Effector CD8-positive, alpha-beta T cell (primary cell): ENCODE measurements around the gene SPEM2.
"Not testable (repeated sequence)": the region's sequence is repeated elsewhere in the genome, so short reads cannot be mapped to it uniquely, and the experiment has no call there.

Experiments
- DNase-seq: peaks from one replicate; lab custom pipeline; 2025; lab: John Stamatoyannopoulos, UW

The SPEM2 gene

DNA sequence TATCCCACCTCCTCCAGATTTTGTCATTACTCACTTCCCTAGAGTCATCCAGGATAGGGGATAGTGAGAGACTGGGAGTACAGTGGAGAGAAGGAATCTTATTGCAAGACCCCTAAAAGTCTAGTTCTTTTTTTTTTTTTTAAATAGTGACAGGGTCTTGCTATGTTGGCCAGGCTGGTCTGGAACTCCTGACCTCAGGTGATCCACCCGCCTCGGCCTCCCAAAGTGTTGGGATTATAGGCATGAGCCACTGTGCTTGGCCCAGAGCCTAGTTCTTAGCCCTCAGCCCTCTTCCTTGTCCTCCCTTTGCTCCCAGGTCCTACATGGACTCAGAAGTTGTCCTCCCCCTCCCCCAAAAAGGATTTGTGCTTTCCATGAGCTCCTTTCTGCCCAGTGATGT is 16.7 kb downstream of the SPEM2 start:
- DNase-seq = no peak

DNA sequence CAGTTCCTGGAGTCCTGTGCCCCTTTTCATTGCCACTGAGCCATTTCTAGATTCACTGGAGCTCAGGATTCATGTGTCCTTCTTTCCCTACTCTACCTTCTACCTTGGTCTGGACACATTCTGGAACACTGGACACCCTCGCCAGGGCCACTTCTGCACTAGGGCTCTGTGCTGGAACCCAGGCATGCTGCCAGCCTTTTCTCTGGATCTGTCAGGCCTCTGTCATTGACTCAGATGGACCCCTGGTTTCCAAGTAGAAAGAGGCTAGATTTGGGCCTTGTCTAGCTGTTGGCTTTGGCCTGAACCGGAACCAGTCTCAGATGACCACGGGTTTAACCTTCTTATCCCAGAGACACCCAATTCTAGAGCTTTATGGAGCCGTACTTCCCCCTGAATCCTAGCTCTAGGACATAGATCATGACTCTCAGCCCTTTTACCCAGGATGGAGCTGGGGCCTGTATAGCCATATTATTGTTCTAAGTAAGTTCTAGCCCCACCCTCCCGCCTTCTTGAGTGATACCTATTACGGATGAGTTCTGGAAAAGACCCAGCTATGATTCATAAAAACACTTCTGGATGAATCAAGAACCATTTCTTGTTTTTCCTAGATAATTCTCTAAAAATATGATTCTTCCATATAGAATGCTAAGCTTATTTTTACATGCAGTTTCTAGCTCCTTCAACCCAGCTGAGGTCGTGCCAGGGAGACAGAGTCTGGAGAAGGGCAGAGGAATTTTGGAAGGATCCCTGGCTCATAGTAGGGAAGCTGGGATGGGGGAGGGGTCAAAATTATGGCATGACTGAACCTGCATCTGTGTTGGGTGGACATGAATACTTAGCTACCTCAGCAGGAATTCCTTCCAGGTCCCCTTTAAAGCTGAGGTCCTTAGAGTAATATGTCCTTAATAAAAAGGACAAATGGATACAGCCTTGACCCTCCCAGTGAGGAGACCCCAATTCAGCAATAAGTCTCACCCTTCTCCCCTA is 18.4 kb downstream of the SPEM2 start:
- DNase-seq = no peak

DNA sequence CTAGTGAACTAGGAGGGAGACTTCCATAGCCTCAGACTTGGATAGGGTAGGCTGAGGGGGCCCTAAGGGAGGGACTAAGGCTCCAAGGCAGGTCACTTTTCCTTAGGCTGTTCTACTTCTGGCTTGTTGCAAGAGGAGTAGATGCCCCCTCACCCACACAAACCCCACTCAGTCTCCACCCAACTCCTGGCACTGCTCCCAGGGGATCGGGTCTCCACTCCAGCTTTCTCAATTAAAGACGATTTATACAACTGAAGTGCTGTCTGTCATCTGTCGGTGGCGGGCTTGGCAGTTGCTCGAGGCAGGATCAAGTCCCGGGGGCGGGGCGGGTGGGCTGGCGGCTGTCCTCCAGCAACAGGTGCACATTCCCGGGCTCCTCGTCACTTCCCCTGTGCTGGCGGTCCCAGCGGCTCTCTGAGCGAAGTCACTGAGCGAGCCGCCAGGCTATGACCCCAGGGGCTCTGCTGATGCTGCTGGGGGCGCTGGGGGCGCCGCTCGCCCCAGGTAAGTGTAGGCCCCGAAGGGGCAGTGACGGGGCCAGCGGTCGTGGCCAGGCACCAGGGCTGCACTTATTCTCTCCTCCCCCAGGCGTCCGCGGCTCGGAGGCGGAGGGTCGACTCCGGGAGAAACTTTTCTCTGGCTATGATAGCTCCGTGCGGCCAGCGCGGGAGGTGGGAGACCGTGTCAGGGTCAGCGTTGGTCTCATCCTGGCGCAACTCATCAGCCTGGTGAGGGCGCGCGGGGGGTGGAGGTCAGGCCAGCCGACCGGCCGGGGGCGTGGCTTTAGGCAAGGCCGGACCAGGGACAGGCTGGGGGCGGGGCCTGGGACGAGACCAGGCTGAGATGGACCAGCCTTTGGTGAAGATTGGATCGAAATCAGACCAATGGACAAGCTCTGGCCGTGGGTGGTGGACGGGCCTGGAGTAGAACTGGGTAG is 19.5 kb downstream of the SPEM2 start, which contains the start of gene CHRNB1:
TSS of gene CHRNB1 (plus strand) at position 380 of the 937 bp plus-strand sequence. CDS start at position 447, 67 bp downstream.
- no peak for DNase-seq

DNA sequence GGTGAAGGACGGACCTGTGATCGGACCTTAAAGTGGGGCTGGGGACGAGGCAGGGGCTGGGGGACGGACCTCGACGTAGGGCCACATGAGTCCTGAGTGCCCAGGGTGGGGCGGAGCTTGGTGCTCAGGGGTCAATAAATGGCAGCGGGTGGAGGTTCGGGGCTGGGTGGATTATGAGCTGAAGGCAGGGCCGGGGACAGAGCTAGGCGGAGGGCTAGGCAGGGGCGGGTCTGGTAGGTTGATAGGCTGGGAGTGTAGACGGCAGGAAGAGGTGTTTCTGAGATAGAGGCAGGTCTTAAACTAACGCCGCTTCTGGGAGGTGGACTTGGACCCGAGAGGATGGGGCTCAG is 20.2 kb downstream of the SPEM2 start:
- DNase-seq = no peak

DNA sequence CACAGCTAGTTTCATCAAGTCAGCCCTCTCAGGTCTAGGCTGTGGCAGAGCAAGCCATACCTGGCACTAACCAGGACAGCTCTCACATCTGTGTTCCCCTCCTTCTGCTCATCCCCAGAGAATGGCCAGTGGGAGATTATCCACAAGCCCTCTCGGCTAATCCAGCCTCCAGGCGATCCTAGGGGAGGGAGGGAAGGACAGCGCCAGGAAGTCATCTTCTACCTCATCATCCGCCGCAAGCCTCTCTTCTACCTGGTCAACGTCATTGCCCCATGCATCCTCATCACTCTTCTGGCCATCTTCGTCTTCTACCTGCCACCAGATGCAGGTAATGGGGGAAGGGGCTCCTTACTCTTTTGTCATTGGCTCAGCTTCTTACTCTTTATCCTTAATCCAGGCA is 23.0 kb downstream of the SPEM2 start:
- DNase-seq = no peak

DNA sequence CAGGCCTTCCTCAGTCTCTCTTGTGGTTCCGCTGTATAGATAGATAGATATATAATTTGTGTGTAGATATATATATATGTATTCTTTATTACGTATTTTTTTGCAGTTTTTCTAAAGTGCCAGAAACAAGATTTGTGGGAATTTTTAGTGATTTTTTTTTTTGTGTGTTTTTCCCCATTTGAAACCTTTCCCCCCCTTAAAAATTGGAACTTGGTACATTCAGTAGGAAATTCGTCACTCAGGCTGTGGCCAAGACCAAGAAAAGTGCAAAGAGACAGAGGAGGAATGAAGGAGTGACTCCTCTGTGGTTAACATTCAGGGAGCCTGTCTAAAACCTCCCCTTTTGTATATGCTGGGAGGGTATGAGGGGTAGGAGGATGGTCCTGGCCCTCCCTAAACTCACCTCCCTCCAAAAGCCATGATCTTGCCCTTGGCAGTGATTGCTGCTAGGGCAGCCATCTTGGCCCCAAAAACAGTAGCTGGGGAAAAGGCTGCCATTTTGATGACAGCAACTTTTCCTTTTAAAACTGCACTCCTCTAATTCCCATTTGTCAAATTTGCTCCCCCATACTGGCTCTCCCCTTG is 34.6 kb downstream of the SPEM2 start:
- no peak for DNase-seq

DNA sequence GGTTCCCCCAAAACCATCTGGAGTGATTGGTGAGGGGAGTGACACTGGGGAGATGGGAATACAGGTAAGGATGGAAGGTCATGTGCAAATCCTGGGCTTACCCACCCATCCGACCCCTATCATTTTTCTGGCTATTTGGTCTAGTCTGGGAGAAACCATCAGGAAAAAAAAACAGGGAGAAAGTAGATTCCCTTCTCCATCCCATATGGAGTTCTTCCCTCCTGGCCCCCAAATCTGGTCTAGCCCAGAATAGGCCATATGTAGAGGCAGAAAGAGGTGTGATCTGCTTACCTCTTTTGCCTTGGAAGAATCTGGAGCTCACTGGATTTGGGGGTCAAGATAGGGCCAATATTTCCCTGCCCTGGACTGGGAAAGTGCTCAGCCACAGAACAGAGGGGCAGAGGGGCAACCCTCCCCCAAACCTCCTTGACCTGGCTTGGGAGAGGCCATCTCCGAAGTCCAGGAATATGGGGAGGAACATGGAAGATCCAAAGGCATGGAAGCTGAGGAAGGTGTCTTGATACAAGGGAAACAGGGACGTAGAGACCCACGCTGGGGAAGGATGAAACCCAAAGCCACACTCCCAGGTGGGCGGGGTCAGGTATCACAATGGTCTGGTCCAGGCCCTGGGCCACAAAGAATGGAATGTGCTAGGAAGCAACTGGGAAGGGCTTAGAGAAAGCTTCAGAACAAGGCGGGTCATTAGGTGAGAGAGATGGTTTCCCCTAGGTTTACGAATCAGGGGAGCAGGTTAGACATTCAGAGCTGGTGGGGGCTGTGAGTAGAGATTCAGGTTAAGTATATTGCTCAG is 35.6 kb downstream of the SPEM2 start:
- no peak for DNase-seq

DNA sequence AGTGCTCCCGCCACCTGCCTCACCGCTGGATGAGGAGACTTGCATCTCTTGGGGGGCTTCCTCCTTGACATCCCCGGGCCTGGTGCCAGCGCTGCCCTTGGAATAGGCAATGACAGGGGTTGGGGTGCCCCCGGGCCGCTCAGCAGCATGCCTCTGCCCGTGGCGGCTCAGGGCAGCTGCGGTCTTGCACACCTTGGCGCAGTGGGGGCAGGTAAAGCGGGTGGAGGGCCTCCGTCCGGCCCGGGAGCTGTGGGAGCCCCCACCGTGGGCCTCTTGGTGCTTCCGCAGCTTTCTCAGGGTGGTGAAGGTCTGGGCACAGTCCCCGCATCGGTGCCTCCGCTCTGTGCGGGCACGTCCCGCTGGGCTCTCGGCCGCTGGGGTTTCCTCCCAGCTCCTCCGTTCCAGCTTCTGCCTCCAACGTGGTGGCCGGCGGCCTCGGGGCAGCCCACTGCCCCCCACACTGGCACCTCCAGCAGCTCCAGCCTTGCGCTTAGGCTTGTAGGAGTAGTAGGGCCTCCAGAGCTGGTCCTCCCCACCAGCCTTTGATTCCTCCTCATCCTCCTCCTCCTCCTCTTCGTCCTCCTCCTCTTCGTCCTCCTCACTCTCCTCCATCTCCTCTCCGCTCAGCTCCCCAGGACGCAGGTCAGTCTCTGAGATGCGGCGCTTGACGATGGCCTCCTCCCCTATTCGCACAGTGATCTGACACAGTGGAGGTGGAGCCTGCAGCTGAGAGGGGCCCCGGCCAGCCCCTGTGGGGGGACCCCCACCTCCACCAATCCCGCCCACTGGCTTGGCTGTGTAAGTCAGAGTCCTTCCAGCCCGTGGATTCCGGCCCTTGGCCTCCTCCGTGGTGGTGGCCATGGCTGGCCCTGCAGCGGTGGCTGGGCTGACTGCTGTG is 37.3 kb downstream of the SPEM2 start:
- DNase-seq = no peak

DNA sequence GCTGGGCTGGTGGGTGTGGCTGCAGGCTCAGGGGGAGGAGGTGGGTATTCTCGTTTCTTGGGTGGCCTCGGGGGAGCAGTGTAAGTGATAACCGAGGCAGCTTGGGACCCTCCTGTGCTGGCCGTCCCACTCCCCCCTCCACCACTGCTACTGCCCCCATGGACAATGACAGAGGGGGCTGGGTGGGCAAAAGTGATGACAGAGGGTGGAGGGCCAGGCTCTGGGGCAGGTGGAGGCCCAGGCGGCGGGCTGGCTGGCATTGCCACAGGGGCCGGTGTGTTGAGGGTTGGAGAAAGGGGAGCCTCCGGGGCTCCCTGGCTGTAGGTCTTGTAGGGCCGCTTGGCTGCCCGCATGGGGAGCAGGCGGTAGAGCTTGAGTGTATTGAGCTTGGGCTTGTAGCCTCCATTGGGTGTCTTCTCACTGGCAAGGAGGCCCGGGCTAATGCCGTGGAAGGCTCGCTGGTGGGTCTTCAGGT is 38.0 kb downstream of the SPEM2 start:
- no peak for DNase-seq

DNA sequence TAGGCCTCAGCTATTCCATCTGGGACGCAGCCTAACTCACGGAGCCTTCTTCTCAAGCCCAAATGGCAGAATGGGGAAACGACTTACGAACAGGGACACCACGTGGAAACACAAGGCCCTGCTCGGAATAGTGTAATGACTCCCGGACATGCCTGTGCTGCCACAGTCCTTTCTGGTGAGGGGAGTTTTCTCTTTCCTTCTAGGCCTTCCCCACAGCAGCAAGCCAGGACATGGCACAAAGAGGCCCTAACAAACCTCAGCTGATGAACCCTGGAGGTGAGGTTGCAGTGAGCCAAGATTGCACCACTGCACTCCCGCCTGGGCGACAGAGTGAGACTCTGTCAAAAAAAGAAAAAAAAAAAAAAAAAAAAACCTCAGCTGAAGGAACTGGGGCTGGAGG is 38.7 kb downstream of the SPEM2 start:
- no peak for DNase-seq

DNA sequence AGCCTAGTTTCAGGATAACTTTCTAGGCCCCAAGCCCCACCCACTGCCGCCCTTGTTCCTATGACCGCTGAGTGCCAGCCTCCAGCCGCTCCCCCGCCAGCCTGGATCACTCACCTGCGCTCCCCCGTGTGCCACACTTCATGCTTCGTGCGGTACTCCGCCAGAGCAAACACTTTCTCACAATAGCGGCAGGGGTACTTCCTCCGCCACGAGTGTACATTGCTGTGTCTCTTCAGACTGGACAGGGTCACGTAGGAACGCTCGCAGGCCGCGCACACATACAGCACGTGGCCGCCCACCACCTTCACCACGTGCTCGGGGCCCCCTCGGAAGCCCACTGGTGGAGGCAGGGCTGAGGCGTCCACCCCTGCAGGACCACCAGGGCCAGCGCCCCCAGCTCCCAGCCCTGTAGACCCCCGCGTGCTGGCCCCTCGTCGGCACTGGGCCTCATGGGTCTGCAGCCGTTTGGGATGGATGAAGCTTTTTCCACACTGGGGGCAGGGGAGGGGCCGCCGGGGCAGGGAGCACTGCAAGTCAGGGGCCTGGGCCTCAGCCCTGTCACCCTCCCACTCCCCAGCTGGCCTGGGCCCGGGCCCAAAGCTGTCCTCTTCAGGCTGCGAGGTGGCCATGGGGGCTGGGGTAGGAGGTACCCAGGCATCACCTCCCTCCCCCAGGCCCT is 40.3 kb downstream of the SPEM2 start:
- no peak for DNase-seq

DNA sequence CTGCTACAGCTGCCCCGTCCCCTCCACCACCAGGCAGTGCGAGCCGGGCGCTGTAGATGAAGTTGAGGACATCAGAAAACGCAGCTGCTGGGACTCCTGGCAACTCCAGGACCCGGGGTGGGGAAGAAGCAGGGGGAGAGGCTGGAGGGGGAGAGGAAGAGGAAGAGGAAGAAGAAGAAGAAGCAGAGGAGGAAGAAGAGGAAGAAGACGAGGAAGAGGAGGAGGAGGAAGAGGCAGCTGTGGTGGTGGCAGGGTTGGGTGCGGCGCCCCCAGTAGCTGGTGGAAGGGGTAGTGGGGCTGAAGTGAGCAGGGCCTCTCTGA is 40.9 kb downstream of the SPEM2 start:
- no peak for DNase-seq

DNA sequence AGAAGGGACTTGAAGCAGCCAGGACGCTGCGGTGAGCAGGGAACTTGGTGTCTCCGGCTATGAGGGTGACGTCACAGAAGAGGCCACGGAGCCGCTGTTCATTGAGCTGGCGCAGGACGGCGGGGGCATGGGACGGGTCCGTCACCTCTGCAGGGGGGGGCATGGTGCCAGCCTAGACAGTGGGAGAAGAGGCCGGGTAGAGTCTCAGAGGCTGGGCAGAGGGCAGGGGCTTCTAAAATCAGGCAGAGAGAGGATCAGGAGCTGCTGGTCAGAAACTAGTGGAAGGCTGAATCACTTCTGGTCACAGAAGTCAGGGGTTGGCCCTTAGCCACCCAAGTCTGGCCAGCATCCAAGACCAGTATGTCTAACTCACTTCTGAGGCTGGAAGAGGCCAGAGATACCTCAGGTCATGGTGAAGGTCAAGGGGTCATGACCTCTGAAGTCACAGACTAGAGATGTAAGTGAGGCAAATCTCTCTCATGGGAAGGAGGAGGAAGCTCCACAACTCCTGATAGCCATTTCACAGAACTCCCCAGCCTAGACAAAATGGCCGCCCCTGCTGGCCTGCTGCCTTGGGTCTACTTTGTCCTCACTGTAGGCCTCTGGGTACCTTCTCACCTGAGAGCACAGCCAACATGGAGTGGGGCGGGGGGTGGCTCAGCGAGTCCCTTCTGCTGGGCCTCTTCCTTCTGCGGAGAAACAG is 41.4 kb downstream of the SPEM2 start:
- DNase-seq = no peak

DNA sequence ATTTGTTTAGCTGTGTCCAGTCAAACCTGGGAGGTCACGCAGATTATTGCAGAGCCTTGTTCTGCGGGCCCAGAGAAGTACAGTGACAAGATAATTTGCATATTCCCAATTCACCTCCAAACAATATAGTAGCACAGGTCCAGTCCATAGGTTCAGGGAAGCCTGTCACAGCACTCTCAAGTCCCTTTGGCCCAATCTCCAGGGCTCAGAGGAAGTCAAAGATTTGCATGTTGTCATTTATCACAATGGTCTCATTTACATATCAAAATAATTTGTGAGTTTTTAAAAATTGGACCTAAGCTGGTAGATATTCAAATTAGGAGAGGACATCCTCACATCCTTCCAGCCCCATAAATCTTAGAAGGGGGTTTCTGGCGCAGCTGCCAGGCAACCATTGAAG is 42.1 kb downstream of the SPEM2 start:
- no peak for DNase-seq

DNA sequence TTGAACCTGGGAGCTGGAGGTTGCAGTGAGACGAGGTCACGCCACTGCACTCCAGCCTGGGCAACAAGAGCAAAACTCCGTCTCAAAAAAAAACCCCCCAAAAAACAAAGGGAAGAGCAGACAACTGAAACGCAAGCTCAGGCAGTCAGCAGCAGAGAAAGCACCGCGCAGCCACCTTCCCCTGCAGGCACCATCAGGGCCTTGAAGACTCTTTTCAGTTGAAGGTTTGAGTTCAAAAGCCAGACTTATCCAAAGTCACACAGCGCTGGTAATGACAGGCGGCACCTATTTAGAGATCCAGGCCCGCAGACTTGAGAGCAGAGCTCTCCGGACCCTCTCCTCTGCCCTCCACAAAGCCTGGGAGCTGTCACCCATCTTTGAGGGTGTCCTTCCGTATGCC is 42.9 kb downstream of the SPEM2 start:
- DNase-seq = no peak

DNA sequence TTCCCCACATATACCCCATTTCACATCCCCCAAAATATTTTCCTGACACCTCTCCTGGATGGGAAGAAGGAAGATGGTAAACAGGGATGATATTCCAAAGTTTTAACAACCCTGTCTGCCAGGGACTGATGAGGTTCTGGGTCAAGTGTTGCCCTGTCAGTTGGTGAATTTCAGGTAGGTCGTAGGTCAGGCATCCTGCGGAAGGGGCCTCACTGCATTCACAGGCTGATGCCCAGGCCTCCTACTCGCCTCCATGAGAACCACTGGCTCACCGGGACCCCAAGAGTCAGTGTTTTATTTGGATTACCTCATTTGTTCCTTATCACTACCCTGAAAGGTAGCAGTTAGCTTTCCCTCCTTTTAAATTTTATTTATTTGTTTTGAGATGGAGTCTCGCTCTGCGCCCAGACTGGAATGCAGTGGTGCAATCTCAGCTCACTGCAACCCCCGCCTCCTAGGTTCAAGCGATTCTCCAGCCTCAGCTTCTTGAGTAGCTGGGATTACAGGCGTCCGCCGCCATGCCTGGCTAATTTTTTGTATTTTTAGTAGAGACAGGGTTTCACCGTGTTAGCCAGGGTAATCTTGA is 43.5 kb downstream of the SPEM2 start:
- DNase-seq = no peak

DNA sequence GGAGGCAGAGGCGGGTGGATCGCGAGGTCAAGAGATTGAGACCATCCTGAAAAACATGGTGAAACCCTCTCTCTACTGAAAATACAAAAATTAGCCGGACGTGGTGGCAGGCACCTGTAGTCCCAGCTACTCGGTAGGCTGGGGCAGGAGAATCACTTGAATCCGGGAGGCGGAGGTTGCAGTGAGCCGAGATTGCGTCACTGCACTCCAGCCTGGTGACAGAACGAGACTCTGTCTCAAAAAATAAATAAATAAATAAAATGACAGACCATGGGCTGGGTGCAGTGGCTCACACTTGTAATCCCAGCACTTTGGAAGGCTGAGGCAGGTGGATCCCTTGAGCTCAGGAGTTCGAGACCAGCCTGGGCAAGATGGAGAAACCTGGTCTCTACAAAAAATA is 44.4 kb downstream of the SPEM2 start:
- not testable (repeated sequence) for DNase-seq

DNA sequence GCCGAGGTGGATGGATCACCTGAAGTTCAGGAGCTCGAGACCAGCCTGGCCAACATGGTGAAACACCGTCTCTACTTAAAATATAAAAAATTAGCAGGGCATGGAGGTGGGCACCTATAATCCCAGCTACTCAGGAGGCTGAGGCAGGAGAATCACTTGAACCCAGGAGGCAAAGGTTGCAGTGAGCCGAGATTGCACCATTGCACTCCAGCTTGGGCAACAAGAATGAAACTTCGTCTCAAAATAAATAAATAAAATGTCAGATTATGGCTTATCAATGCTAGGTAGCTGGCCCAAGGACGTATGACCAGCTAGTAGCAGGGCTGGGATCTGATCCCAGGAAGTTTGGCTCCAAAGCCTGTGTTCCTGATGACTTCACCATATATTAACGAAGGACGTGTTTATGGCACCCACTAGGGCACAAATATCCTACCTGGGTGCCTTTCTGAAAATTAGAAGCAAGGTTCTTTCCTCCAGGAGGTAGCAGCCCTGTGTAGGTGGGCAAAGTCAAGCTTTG is 45.1 kb downstream of the SPEM2 start:
- not testable (repeated sequence) for DNase-seq

DNA sequence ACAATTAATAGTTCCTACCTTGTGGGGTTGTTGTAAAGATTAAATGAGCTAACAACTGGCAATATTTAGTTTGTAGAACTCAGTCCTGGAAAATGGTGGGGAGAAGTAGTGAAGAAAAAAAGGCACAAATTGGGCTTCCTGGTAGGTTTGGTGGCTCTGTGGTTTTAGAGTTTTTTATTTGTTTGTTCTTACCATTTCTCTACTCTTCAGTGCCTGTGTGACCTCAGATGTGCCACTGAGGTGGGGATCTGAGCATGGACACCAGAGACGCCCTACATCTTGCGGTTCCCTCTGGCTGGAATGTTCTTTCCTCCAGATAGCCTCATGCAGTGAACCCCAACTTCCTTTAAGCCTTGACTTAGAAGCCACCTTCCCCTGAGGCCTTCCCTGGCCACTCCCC is 46.3 kb downstream of the SPEM2 start:
- no peak for DNase-seq
